Epithelial cell of esophagus (primary cell): Measurements from ENCODE around the gene SLC35E3.

ENCODE experiments used
- DNase-seq: peaks from one replicate; pipeline ENCODE4 v3.0.0; 2010; ENCODE audit warnings: low read depth
- H3K4me3 ChIP-seq: 2 replicates; pipeline ENCODE4 v1.5.1; 2011; ENCODE audit warnings: mild to moderate bottlenecking, low read length, control low read depth
- TF ChIP-seq, protein P1 (sequence below): IDR thresholded peaks from 2 replicates; pipeline ENCODE4 v1.5.1; 2011; ENCODE audit warnings: low read depth, mild to moderate bottlenecking, low read length, control low read depth, inconsistent platforms; ENCODE audit not compliant: insufficient read depth; ENCODE audit errors: missing control alignments

Gene SLC35E3

DNA sequence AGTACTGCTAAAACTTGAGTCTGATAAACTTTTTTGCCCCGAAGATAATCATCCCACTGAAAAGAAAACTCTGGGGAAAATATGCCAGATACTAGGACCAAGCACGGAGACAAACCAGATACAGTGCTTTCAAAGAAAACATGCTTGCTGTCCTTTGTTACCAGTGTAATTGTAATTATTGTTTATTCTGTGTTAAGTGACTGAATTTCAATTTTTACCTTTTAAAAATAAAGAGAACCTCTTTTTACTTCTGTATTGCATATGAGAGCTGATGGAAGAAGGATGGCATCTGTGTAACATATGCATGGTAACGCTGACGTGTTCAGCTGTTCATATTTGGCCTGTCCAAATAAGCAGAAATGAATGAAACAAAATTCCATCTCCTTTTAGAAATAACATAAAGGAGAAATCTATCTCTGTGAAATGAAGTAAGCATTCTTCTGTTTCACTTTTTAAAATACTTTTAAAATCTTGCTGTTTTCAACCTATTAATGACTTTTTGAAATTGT is 22.5 kb downstream of the SLC35E3 start:
- no peak overlapping the region for H3K4me3 ChIP-seq
- TF ChIP-seq, protein P1, sequence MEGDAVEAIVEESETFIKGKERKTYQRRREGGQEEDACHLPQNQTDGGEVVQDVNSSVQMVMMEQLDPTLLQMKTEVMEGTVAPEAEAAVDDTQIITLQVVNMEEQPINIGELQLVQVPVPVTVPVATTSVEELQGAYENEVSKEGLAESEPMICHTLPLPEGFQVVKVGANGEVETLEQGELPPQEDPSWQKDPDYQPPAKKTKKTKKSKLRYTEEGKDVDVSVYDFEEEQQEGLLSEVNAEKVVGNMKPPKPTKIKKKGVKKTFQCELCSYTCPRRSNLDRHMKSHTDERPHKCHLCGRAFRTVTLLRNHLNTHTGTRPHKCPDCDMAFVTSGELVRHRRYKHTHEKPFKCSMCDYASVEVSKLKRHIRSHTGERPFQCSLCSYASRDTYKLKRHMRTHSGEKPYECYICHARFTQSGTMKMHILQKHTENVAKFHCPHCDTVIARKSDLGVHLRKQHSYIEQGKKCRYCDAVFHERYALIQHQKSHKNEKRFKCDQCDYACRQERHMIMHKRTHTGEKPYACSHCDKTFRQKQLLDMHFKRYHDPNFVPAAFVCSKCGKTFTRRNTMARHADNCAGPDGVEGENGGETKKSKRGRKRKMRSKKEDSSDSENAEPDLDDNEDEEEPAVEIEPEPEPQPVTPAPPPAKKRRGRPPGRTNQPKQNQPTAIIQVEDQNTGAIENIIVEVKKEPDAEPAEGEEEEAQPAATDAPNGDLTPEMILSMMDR = no peak
- DNase-seq = no peak

DNA sequence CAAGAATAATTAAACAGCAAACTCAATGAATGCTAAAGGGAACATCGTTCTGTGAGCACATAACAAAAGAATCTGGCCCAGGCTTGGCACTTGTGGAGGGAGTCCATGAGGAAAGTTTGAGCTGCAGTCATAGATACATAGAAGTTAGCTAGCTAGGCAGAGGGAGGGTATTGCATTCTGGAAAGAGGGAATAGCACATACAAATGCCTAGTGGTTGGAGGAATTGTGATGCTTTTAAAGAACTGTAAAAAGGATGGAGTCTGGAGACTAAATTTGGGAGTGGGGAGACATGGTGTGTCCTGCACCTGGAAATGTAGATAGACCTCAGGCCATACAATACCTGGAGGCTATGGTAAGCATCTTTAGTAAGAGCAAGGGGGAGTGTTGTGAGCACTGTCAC is 24.0 kb downstream of the SLC35E3 start:
- no peak overlapping the region for H3K4me3 ChIP-seq
- TF ChIP-seq, protein P1 = no peak
- no peak for DNase-seq

DNA sequence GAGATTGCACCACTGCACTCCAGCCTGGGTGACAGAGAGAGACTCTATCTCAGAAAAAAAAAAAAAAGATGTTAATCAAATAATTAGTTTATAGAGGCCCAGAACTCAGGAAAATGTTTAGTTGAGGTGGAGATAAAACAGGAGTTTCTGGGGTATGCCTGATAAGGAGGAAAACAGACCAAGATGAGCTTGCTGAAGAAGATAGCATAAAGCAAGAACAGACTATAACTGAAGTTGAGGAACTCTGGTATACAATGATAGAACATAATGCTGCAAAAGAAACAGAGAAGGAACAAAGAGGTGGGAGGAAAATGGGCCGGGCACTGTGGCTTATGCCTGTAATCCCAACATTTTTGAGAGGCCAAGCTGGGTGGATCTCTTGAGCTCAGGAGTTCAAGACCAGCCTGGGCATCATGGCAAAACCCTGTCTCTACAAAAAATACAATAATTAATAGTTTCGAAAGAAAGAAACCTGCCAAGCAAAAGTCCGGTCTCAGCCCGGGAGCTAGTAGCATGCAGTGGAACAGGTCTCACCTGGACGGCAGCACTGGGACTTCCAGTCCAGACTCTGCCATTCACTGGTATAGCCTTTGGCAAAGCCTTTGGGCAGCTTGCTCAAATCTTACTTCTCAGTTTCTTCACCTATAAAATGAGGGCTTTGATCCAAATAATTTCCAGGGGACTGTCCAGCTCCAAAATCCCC is 25.4 kb downstream of the SLC35E3 start:
- H3K4me3 ChIP-seq = no peak overlapping the region
- DNase-seq = no peak
- TF ChIP-seq, protein P1 = no peak

DNA sequence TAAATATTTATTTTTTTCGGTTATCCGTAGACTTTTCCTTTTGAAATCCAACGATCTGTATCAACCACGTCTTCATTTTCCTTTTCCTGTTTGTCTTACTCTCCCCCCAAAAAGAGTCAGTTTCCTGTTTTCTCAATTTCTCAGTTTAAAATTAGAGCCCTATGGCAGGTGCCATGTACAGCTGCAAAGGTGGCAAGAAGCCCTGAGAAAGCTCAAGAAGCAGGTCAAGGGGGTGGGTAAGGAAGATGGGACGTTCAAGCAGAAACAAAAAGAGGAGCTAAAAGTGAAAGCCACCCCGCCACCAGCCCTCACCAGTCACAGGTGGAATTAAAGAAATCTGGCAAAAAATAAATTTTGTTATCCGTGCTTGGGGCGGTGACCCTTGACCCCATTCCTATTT is 26.7 kb downstream of the SLC35E3 start:
- DNase-seq = no peak
- TF ChIP-seq, protein P1 = no peak

DNA sequence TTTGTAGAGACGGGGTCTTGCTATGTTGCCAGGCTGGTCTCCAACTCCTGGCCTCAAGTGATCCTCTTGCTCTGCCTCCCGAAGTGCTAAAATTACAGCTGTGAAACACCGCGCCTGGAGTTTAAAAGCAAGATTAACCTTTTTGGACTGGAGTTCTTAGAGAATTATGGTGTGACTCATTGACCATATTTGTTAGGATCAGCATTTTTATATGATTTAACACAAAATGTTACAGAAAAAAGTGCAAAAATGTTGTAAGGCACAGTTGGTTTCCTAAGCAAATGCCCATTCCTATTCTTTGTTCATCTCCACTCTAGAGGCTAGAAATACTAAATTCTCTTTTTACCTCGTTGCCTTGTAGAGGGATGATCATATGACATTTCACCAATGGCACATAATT is 27.6 kb downstream of the SLC35E3 start:
- no peak for DNase-seq

More for the DNA sequence above, 26.7 kb downstream of the SLC35E3 start:
- no peak overlapping the region for H3K4me3 ChIP-seq

DNA sequence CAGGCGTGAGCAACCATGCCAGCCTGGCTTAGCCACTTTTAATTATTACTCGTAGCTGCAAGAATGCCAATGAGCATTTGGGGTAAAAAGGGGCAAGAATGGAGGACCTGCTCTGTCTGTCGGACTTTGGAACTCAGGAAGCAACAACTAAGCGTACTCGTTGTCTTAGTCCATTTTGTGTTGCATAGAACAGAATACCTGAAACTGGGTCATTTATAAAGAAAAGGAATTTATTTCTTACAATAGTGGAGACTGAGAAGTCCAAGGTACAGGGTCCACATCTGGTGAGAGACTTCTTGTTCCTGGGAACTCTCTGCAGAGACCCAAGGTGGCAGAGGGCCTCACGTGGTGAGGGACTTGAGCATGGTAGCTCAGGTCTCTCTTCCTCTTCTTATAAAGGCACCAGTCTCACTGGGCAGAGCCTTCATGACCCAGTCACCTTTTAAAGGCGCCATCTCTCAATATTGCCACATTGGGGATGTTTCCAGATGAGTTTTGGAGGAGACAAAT is 29.2 kb downstream of the SLC35E3 start:
- H3K4me3 ChIP-seq = no peak overlapping the region
- DNase-seq = no peak
- TF ChIP-seq, protein P1 = no peak

More for the DNA sequence above, 27.6 kb downstream of the SLC35E3 start:
- TF ChIP-seq, protein P1 = no peak
- no peak overlapping the region for H3K4me3 ChIP-seq
